Measurements from ENCODE around the gene PPA1.

The PPA1 gene

DNA sequence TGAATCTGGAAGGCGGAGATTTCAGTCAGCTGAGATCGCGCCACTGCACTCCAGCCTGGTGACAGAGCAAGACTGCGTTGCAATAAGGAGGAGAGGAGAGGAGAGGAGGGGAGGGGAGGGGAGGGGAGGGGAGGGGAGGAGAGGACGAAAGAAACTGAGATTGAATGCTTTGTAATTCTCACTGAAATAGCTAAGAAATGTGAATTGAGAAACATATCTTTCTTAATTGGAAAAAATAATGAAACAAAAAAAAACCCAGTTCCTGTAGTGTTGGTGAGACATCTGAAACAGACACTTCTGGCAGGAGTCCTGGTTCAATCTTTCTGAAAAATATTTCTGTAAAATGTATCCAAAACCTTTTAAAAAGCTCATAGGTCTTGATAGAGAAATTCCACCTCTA is 26.5 kb downstream of the PPA1 start (continued):
- no peak for TF ChIP-seq TCF4 (CRISPR knock-in tag; IDR thresholded peaks at IDR 0.05; ENCODE audit: borderline replicate concordance)
- no peak for TF ChIP-seq ZNF8 (CRISPR knock-in tag; IDR thresholded peaks at IDR 0.05)
- no peak for TF ChIP-seq RARB (CRISPR knock-in tag; IDR thresholded peaks at IDR 0.05)
- TF ChIP-seq, protein P1, sequence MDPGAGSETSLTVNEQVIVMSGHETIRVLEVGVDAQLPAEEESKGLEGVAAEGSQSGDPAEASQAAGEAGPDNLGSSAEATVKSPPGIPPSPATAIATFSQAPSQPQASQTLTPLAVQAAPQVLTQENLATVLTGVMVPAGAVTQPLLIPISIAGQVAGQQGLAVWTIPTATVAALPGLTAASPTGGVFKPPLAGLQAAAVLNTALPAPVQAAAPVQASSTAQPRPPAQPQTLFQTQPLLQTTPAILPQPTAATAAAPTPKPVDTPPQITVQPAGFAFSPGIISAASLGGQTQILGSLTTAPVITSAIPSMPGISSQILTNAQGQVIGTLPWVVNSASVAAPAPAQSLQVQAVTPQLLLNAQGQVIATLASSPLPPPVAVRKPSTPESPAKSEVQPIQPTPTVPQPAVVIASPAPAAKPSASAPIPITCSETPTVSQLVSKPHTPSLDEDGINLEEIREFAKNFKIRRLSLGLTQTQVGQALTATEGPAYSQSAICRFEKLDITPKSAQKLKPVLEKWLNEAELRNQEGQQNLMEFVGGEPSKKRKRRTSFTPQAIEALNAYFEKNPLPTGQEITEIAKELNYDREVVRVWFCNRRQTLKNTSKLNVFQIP (CRISPR knock-in tag; IDR thresholded peaks at IDR 0.05; ENCODE audit: borderline replicate concordance, low read depth), result no peak
- TF ChIP-seq, protein P2, sequence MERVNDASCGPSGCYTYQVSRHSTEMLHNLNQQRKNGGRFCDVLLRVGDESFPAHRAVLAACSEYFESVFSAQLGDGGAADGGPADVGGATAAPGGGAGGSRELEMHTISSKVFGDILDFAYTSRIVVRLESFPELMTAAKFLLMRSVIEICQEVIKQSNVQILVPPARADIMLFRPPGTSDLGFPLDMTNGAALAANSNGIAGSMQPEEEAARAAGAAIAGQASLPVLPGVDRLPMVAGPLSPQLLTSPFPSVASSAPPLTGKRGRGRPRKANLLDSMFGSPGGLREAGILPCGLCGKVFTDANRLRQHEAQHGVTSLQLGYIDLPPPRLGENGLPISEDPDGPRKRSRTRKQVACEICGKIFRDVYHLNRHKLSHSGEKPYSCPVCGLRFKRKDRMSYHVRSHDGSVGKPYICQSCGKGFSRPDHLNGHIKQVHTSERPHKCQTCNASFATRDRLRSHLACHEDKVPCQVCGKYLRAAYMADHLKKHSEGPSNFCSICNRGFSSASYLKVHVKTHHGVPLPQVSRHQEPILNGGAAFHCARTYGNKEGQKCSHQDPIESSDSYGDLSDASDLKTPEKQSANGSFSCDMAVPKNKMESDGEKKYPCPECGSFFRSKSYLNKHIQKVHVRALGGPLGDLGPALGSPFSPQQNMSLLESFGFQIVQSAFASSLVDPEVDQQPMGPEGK (CRISPR knock-in tag; IDR thresholded peaks at IDR 0.05; ENCODE audit: borderline replicate concordance), result no peak
- TF ChIP-seq OSR1 (CRISPR knock-in tag; IDR thresholded peaks at IDR 0.05), result no peak

DNA sequence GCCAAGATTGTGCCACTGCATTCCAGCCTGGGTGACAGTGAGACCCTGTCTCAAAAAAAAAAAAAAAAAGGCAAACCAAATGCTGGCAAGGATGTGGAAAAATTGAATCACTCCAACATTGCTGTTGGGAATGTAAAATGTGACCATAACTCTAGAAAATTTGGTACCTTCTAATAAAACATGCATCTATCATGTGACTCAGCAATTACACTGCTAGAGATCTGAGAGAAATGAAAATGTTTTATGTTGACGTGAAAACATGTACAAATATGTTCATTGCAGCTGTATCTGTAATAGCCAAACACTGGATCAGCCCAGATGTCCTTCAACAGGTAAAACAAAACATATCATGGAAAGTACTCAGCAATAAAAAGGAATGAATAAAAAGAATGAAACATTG is 32.1 kb downstream of the PPA1 start:
- ATAC-seq, result no peak
- TF ChIP-seq BACH2 (CRISPR knock-in tag; IDR thresholded peaks at IDR 0.05; ENCODE audit: borderline replicate concordance) (no peak), PPARA (CRISPR knock-in tag; IDR thresholded peaks at IDR 0.05; ENCODE audit: borderline replicate concordance) (no peak), SNAI2 (CRISPR knock-in tag; IDR thresholded peaks at IDR 0.05) (no peak), RARB (CRISPR knock-in tag; IDR thresholded peaks at IDR 0.05) (no peak), ZNF70 (CRISPR knock-in tag; IDR thresholded peaks at IDR 0.05) (no peak), ZFP3 (CRISPR knock-in tag; IDR thresholded peaks at IDR 0.05) (no peak), ZFP30 (CRISPR knock-in tag; IDR thresholded peaks at IDR 0.05) (no peak), ZNF8 (CRISPR knock-in tag; IDR thresholded peaks at IDR 0.05) (no peak), ISL1 (CRISPR knock-in tag; IDR thresholded peaks at IDR 0.05) (no peak), OSR1 (CRISPR knock-in tag; IDR thresholded peaks at IDR 0.05) (no peak), ARNTL (CRISPR knock-in tag; IDR thresholded peaks at IDR 0.05; ENCODE audit: borderline replicate concordance, low read depth) (no peak), ESRRG (CRISPR knock-in tag; IDR thresholded peaks at IDR 0.05) (no peak), ZC3H10 (CRISPR knock-in tag; IDR thresholded peaks at IDR 0.05) (no peak), TOX (CRISPR knock-in tag; IDR thresholded peaks at IDR 0.05; ENCODE audit: borderline replicate concordance) (no peak), ZNF565 (CRISPR knock-in tag; conservative IDR thresholded peaks at IDR 0.05; ENCODE audit: low read depth) (no peak)
- TF ChIP-seq, protein P2 (CRISPR knock-in tag; IDR thresholded peaks at IDR 0.05; ENCODE audit: borderline replicate concordance), result no peak
- TF ChIP-seq, protein P3, sequence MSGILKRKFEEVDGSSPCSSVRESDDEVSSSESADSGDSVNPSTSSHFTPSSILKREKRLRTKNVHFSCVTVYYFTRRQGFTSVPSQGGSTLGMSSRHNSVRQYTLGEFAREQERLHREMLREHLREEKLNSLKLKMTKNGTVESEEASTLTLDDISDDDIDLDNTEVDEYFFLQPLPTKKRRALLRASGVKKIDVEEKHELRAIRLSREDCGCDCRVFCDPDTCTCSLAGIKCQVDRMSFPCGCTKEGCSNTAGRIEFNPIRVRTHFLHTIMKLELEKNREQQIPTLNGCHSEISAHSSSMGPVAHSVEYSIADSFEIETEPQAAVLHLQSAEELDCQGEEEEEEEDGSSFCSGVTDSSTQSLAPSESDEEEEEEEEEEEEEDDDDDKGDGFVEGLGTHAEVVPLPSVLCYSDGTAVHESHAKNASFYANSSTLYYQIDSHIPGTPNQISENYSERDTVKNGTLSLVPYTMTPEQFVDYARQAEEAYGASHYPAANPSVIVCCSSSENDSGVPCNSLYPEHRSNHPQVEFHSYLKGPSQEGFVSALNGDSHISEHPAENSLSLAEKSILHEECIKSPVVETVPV (CRISPR knock-in tag; IDR thresholded peaks at IDR 0.05), result no peak
- TF ChIP-seq, protein P4, sequence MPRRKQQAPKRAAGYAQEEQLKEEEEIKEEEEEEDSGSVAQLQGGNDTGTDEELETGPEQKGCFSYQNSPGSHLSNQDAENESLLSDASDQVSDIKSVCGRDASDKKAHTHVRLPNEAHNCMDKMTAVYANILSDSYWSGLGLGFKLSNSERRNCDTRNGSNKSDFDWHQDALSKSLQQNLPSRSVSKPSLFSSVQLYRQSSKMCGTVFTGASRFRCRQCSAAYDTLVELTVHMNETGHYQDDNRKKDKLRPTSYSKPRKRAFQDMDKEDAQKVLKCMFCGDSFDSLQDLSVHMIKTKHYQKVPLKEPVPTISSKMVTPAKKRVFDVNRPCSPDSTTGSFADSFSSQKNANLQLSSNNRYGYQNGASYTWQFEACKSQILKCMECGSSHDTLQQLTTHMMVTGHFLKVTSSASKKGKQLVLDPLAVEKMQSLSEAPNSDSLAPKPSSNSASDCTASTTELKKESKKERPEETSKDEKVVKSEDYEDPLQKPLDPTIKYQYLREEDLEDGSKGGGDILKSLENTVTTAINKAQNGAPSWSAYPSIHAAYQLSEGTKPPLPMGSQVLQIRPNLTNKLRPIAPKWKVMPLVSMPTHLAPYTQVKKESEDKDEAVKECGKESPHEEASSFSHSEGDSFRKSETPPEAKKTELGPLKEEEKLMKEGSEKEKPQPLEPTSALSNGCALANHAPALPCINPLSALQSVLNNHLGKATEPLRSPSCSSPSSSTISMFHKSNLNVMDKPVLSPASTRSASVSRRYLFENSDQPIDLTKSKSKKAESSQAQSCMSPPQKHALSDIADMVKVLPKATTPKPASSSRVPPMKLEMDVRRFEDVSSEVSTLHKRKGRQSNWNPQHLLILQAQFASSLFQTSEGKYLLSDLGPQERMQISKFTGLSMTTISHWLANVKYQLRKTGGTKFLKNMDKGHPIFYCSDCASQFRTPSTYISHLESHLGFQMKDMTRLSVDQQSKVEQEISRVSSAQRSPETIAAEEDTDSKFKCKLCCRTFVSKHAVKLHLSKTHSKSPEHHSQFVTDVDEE (CRISPR knock-in tag; IDR thresholded peaks at IDR 0.05), result no peak
- TF ChIP-seq, protein P5, sequence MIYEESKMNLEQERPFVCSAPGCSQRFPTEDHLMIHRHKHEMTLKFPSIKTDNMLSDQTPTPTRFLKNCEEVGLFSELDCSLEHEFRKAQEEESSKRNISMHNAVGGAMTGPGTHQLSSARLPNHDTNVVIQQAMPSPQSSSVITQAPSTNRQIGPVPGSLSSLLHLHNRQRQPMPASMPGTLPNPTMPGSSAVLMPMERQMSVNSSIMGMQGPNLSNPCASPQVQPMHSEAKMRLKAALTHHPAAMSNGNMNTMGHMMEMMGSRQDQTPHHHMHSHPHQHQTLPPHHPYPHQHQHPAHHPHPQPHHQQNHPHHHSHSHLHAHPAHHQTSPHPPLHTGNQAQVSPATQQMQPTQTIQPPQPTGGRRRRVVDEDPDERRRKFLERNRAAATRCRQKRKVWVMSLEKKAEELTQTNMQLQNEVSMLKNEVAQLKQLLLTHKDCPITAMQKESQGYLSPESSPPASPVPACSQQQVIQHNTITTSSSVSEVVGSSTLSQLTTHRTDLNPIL (CRISPR knock-in tag; IDR thresholded peaks at IDR 0.05; ENCODE audit: low read depth), result no peak

All from SK-N-SH treated with all-trans-retinoic acid at 6 μM for 48 hours (cell line).